ENCODE results near the gene RHOBTB3.
"Not testable (repeated sequence)": the region's sequence is repeated elsewhere in the genome, so short reads cannot be mapped to it uniquely, and the experiment has no call there.

The RHOBTB3 gene

DNA sequence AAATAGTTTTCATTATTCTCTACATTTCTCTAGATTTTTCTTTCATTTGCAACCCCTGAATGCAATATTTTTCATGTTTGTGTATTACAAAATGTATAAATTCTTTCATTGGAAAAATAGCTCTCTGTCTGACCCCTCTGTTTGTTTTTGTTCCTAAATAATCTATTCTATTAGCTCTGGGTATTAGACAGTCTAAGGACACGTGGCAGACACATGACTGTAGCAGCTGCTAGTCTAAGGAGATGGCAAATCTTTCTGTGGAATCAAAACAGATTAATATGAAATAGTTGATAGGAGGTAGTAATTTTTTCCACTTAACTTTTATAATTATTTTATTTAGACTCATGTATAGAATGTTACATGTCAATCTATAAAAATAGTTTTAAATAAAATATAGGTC lies 27.0 kb upstream of the RHOBTB3 start:
- Histone ChIP-seq H3K36me3 (ENCODE audit: insufficient read depth, low read length) (no peaks in the 10 kb centered on the region), H3K9me3 (ENCODE audit: insufficient read depth, low read depth, low read length) (no peaks in the 10 kb centered on the region), H2AFZ (ENCODE audit: low read length) (no peak overlapping the region), H3K4me1 (ENCODE audit: insufficient read depth, low read length, poor library complexity, severe bottlenecking) (no peaks in the 10 kb centered on the region), H3K9ac (ENCODE audit: low read depth, low read length, poor library complexity, severe bottlenecking) (no peak overlapping the region), H3K9me2 (replicated peaks; ENCODE audit: low read depth, low read length) (no peaks in the 10 kb centered on the region), H3K27me3 (ENCODE audit: insufficient read depth, low read length, poor library complexity, severe bottlenecking) (no peaks in the 10 kb centered on the region), H3K79me2 (ENCODE audit: insufficient read depth, low read length) (no peaks in the 10 kb centered on the region), H3K4me2 (ENCODE audit: low read depth, low read length, poor library complexity, severe bottlenecking) (no peak overlapping the region), H4K20me1 (ENCODE audit: insufficient read depth, low read length, poor library complexity, severe bottlenecking) (no peaks in the 10 kb centered on the region), H3K4me3 (ENCODE audit: low read length, poor library complexity, severe bottlenecking) (no peak overlapping the region), H3F3A (ENCODE audit: low read depth) (no peaks in the 10 kb centered on the region)
- TF ChIP-seq, protein P1, sequence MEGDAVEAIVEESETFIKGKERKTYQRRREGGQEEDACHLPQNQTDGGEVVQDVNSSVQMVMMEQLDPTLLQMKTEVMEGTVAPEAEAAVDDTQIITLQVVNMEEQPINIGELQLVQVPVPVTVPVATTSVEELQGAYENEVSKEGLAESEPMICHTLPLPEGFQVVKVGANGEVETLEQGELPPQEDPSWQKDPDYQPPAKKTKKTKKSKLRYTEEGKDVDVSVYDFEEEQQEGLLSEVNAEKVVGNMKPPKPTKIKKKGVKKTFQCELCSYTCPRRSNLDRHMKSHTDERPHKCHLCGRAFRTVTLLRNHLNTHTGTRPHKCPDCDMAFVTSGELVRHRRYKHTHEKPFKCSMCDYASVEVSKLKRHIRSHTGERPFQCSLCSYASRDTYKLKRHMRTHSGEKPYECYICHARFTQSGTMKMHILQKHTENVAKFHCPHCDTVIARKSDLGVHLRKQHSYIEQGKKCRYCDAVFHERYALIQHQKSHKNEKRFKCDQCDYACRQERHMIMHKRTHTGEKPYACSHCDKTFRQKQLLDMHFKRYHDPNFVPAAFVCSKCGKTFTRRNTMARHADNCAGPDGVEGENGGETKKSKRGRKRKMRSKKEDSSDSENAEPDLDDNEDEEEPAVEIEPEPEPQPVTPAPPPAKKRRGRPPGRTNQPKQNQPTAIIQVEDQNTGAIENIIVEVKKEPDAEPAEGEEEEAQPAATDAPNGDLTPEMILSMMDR (conservative IDR thresholded peaks at IDR 0.05; ENCODE audit: low read length), result no peak
- TF ChIP-seq EZH2phosphoT487 (IDR thresholded peaks at IDR 0.05; ENCODE audit: borderline replicate concordance), result no peak

DNA sequence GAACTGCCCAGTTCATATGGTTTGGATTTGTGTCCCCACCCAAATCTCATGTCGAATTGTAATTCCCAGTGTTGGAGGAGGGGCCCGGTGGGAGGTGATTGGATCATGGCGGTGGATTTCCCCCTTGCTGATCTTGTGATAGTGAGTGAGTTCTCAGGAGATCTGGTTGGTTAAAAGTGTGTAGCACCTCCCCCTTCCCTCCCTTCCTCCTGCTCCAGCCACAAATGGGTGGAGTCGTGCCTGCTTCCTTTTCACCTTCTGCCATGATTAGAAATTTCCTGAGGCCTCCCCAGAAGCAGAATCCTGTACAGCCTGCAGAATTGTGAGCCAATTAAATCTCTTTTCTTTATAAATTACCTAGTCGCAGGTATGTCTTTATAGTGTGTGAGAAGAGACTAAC lies 24.9 kb upstream of the RHOBTB3 start:
- not testable (repeated sequence) for H3K4me1 ChIP-seq (ENCODE audit: insufficient read depth, low read length, poor library complexity, severe bottlenecking); H3K4me3 ChIP-seq (ENCODE audit: low read length, poor library complexity, severe bottlenecking); H3K9me2 ChIP-seq (replicated peaks; ENCODE audit: low read depth, low read length); H3K27me3 ChIP-seq (ENCODE audit: insufficient read depth, low read length, poor library complexity, severe bottlenecking); H3K9me3 ChIP-seq (ENCODE audit: insufficient read depth, low read depth, low read length); H3K36me3 ChIP-seq (ENCODE audit: insufficient read depth, low read length); H3K4me2 ChIP-seq (ENCODE audit: low read depth, low read length, poor library complexity, severe bottlenecking); H3F3A ChIP-seq (ENCODE audit: low read depth); H2AFZ ChIP-seq (ENCODE audit: low read length); H3K9ac ChIP-seq (ENCODE audit: low read depth, low read length, poor library complexity, severe bottlenecking); H3K79me2 ChIP-seq (ENCODE audit: insufficient read depth, low read length); H4K20me1 ChIP-seq (ENCODE audit: insufficient read depth, low read length, poor library complexity, severe bottlenecking)

DNA sequence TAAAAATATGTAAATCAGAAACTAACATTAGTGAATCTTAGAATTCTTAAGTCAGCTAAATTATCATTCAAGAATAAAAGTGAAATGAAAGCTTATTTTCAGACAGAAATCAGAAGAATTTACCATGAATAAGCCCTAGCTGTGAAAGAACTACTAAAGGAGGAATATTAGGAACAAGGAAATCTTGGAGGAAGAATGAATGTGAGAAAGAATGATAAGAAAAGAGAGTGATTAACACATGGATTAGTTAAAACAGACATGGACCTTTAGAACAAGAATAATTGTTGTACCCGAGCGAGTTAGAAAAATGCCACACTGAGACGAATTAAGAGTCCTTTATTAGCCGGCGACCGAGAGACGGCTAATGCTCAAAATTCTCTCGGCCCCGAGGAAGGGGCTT lies 24.1 kb upstream of the RHOBTB3 start:
- no peaks in the 10 kb centered on the region for H3K36me3 ChIP-seq (ENCODE audit: insufficient read depth, low read length)
- no peak overlapping the region for H3K9ac ChIP-seq (ENCODE audit: low read depth, low read length, poor library complexity, severe bottlenecking)
- H3K4me2 ChIP-seq (ENCODE audit: low read depth, low read length, poor library complexity, severe bottlenecking), result no peak overlapping the region
- no peaks in the 10 kb centered on the region for H3K27me3 ChIP-seq (ENCODE audit: insufficient read depth, low read length, poor library complexity, severe bottlenecking)
- H3K4me3 ChIP-seq (ENCODE audit: low read length, poor library complexity, severe bottlenecking), result no peak overlapping the region
- no peaks in the 10 kb centered on the region for H3F3A ChIP-seq (ENCODE audit: low read depth)
- no peaks in the 10 kb centered on the region for H3K79me2 ChIP-seq (ENCODE audit: insufficient read depth, low read length)
- no peaks in the 10 kb centered on the region for H3K4me1 ChIP-seq (ENCODE audit: insufficient read depth, low read length, poor library complexity, severe bottlenecking)
- no peak overlapping the region for H2AFZ ChIP-seq (ENCODE audit: low read length)
- no peaks in the 10 kb centered on the region for H4K20me1 ChIP-seq (ENCODE audit: insufficient read depth, low read length, poor library complexity, severe bottlenecking)
- no peaks in the 10 kb centered on the region for H3K9me2 ChIP-seq (replicated peaks; ENCODE audit: low read depth, low read length)
- TF ChIP-seq, protein P1 (conservative IDR thresholded peaks at IDR 0.05; ENCODE audit: low read length), result no peak
- no peak for TF ChIP-seq EZH2phosphoT487 (IDR thresholded peaks at IDR 0.05; ENCODE audit: borderline replicate concordance)
- H3K9me3 ChIP-seq (ENCODE audit: insufficient read depth, low read depth, low read length), result no peaks in the 10 kb centered on the region

DNA sequence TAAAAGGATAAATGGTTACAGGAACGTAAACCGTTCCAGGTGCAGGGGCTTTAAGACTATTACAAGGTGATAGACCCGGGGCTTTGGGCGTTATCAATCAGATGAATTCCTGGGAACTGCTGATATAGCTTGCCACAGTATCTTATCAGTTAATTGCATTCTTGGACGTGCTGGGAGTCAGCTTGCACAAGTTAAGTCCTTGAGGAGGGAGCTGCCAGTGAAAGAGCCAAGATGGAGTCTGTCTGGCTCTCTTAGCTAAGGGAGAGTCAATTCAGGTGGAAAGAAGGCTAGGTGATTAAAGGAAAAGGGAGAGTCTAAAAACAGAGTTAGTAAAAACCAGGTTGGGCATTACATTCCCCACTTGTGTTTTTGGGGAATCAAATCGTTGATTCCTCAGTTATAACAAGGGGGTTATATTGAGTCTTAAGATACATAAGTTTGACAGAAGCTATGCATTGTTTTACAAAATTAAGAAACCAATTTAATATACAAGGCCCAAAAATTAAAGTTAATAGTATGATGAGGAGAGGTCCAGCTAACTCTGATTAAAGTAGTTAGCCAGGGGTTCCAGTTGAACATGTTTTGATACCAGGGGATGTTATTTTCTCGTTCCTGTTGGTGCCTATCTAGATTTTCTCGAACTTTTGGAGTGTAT lies 23.5 kb upstream of the RHOBTB3 start:
- H3F3A ChIP-seq (ENCODE audit: low read depth); H3K79me2 ChIP-seq (ENCODE audit: insufficient read depth, low read length); H3K9me3 ChIP-seq (ENCODE audit: insufficient read depth, low read depth, low read length); H3K4me3 ChIP-seq (ENCODE audit: low read length, poor library complexity, severe bottlenecking); H2AFZ ChIP-seq (ENCODE audit: low read length); H3K9ac ChIP-seq (ENCODE audit: low read depth, low read length, poor library complexity, severe bottlenecking); H3K4me2 ChIP-seq (ENCODE audit: low read depth, low read length, poor library complexity, severe bottlenecking); H3K4me1 ChIP-seq (ENCODE audit: insufficient read depth, low read length, poor library complexity, severe bottlenecking); H3K27me3 ChIP-seq (ENCODE audit: insufficient read depth, low read length, poor library complexity, severe bottlenecking); H4K20me1 ChIP-seq (ENCODE audit: insufficient read depth, low read length, poor library complexity, severe bottlenecking); H3K36me3 ChIP-seq (ENCODE audit: insufficient read depth, low read length); H3K9me2 ChIP-seq (replicated peaks; ENCODE audit: low read depth, low read length): not testable (repeated sequence)
